ENCODE measurements around the gene METTL5. TPM values are rescaled to one million over a fixed set of nuclear protein-coding genes. Genes with fewer than 3 reads are reported as not detected.
"Not testable (repeated sequence)": the region's sequence is repeated elsewhere in the genome, so short reads cannot be mapped to it uniquely, and the experiment has no call there.

METTL5 gene
- total RNA-seq, 4 donors from 2014 or later = 34.2 to 283 (median 42.8) TPM

- intact Hi-C loops (cut with DNase I; ENCODE audit: low total_unique reads) = no loop called here
- 57 to 64% methylated on average over 2 of the region's 2 CpGs for WGBS, 2 donors
- no peak overlapping the region for H3K4me3 ChIP-seq (ENCODE audit: low read depth, poor library complexity, severe bottlenecking)
- TF ChIP-seq, protein P1, sequence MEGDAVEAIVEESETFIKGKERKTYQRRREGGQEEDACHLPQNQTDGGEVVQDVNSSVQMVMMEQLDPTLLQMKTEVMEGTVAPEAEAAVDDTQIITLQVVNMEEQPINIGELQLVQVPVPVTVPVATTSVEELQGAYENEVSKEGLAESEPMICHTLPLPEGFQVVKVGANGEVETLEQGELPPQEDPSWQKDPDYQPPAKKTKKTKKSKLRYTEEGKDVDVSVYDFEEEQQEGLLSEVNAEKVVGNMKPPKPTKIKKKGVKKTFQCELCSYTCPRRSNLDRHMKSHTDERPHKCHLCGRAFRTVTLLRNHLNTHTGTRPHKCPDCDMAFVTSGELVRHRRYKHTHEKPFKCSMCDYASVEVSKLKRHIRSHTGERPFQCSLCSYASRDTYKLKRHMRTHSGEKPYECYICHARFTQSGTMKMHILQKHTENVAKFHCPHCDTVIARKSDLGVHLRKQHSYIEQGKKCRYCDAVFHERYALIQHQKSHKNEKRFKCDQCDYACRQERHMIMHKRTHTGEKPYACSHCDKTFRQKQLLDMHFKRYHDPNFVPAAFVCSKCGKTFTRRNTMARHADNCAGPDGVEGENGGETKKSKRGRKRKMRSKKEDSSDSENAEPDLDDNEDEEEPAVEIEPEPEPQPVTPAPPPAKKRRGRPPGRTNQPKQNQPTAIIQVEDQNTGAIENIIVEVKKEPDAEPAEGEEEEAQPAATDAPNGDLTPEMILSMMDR (IDR thresholded peaks at IDR 0.05) = no peak
- no peak for TF ChIP-seq POLR2A (IDR thresholded peaks at IDR 0.05)
- DNase-seq (ENCODE audit: low spot score in 2 of 2) = no peak
Measured at GRCh38 chr2:169865492-169865891, 40.8 kb upstream of the METTL5 start.

DNA sequence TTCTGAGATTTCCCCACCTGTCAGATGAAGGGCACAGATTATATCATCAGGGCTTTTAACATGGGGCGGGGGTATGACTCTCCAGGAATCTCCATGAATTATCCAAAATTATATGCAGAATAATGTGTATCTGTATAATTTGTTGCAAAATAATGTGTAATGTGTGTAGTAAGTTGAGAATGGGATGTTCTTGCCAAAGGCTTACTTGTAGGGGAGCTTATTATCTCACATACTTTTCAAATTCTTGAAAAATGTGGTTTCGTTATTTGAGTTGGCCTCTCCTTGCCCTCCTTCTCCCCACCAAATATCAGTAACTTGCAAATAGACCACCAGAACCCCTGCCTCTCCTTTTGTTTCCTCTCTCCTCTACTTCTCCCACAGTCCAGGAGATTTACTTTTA, 38.1 kb upstream of the METTL5 start:
- DNase-seq (ENCODE audit: low spot score in 2 of 2) = no peak
- intact Hi-C loops (cut with DNase I; ENCODE audit: low total_unique reads) = no loop called here
- TF ChIP-seq, protein P1 (IDR thresholded peaks at IDR 0.05) = no peak
- TF ChIP-seq POLR2A (IDR thresholded peaks at IDR 0.05) = no peak
- WGBS, 2 donors = 87 to 88% methylated on average over 2 of the region's 2 CpGs
- no peak overlapping the region for H3K4me3 ChIP-seq (ENCODE audit: low read depth, poor library complexity, severe bottlenecking)

- TF ChIP-seq POLR2A (IDR thresholded peaks at IDR 0.05) = no peak
- TF ChIP-seq, protein P1 (IDR thresholded peaks at IDR 0.05) = no peak
Measured at GRCh38 chr2:169860149-169860548, 35.4 kb upstream of the METTL5 start.

DNA sequence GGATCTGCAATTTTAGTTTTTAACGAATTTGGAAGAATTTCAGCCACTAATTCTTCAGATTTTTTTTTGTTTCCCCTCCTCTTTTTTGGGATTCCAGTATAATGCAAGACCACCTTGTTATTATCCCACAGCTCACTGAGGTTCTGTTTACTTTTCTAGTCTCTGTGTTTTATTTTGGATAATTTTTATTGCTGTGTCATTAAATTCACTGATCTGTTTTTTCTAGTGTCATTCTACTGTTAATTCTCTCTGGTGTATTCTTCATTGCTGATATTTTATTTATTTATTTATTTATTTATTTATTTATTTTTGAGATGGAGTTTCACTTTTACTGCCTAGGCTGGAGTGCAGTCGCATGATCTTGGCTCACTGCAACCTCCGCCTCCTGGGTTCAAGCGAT, 34.7 kb upstream of the METTL5 start:
- intact Hi-C loops (cut with DNase I; ENCODE audit: low total_unique reads) = no loop called here
- TF ChIP-seq, protein P1 (IDR thresholded peaks at IDR 0.05) = no peak
- no peak for TF ChIP-seq POLR2A (IDR thresholded peaks at IDR 0.05)
- no peak for DNase-seq (ENCODE audit: low spot score in 2 of 2)
- H3K4me3 ChIP-seq (ENCODE audit: low read depth, poor library complexity, severe bottlenecking) = no peak overlapping the region
- 97 to 100% methylated on average over 4 of the region's 4 CpGs for WGBS, 2 donors

More at GRCh38 chr2:169860149-169860548, 35.4 kb upstream of the METTL5 start:
- DNase-seq (ENCODE audit: low spot score in 2 of 2) = no peak
- no peak overlapping the region for H3K4me3 ChIP-seq (ENCODE audit: low read depth, poor library complexity, severe bottlenecking)
- intact Hi-C loops (cut with DNase I; ENCODE audit: low total_unique reads) = no loop called here
- 94% methylated on average over 4 of the region's 4 CpGs for WGBS, 2 donors

GRCh38 chr2:169855281-169856258, 30.9 kb upstream of the METTL5 start:
- WGBS, 2 donors = 94% methylated on average over 35 to 37 of the region's 42 CpGs
- H3K4me3 ChIP-seq (ENCODE audit: low read depth, poor library complexity, severe bottlenecking); DNase-seq (ENCODE audit: low spot score in 2 of 2); intact Hi-C loops (cut with DNase I; ENCODE audit: low total_unique reads): not testable (repeated sequence)

DNA sequence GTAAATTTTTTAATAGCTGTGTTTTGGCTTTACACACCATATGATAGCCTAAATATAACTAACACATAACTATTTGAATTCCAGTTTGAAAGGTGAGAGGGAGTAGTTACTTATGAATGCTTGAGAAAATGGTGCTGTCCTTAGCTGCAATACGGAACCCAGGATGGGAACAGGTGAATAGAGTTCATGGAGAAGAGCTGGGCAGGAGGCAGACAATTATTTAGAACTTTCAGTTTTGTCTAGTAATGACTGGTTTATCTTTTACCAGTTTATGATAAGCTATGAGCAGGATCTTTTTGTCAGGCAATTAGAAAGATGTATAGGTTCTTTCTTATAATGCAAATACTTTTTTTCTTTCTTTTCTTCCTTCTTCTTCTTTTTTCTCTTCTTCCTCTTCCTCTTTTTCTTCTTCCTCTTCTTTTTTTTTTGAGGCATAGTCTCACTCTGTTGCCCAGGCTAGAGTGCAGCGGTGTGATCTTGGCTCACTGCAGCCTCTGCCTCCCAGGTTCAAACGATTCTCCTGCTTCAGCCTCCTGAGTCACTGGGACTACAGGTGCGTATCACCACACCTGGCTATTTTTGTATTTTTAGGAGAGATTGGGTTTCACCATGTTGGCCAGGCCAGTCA, 28.4 kb upstream of the METTL5 start:
- intact Hi-C loops (cut with DNase I; ENCODE audit: low total_unique reads) = no loop called here
- TF ChIP-seq, protein P1 (IDR thresholded peaks at IDR 0.05) = no peak
- no peak for TF ChIP-seq POLR2A (IDR thresholded peaks at IDR 0.05)
- 87 to 94% methylated on average over 4 of the region's 4 CpGs for WGBS, 2 donors
- H3K4me3 ChIP-seq (ENCODE audit: low read depth, poor library complexity, severe bottlenecking) = no peak overlapping the region
- no peak for DNase-seq (ENCODE audit: low spot score in 2 of 2)
